Keratinocyte (primary cell): ENCODE results near the gene DOP1B. TPM values are rescaled to one million over a fixed set of nuclear protein-coding genes. Genes with fewer than 3 reads are reported as not detected.

ENCODE experiments used
- DNase-seq: peaks from one replicate; pipeline ENCODE4 v3.0.0-alpha.2; 2011; ENCODE audit warnings: low read depth, missing footprints, low spot score
- FAIRE-seq: peaks from 2 replicates; lab custom pipeline; 2011; peaks lifted over from hg19 to GRCh38; lab: Jason Lieb, UNC
- H2AFZ ChIP-seq: 2 replicates; pipeline ENCODE4 v1.6.0; 2012; ENCODE audit warnings: low read length, control low read depth, inconsistent platforms; ENCODE audit not compliant: control insufficient read depth
- H3K27ac ChIP-seq: 2 replicates; pipeline ENCODE4 v1.5.1; 2011; ENCODE audit warnings: low read length; ENCODE audit not compliant: control insufficient read depth, insufficient read depth
- H3K27me3 ChIP-seq: 3 replicates; pipeline ENCODE4 v1.6.0; 2011; ENCODE audit warnings: low read length; ENCODE audit not compliant: control insufficient read depth, insufficient read depth; ENCODE audit errors: extremely low read depth
- H3K36me3 ChIP-seq, 2 experiments: 2 replicates in 1 of 2; 3 replicates in 1 of 2; pipeline ENCODE4 v1.5.1; 2011; ENCODE audit warnings: low read length in 2 of 2, mild to moderate bottlenecking in 1 of 2; ENCODE audit not compliant: control insufficient read depth in 2 of 2, insufficient read depth in 2 of 2; ENCODE audit errors: extremely low read depth in 1 of 2
- H3K4me1 ChIP-seq: 3 replicates; pipeline ENCODE4 v1.5.1; 2011; ENCODE audit warnings: low read length; ENCODE audit not compliant: control insufficient read depth, insufficient read depth; ENCODE audit errors: extremely low read depth
- H3K4me2 ChIP-seq: 3 replicates; pipeline ENCODE4 v1.6.0; 2011; ENCODE audit warnings: low read depth, low read length; ENCODE audit not compliant: control insufficient read depth, insufficient read depth; ENCODE audit errors: extremely low read depth
- H3K4me3 ChIP-seq, 3 experiments: fragments of 200-600 bp in 1 of 3; sonication (generic) in 1 of 3; 2 replicates in 2 of 3; 3 replicates in 1 of 3; pipeline ENCODE4 v1.5.1; 2011 to 2016; ENCODE audit warnings: low read length in 3 of 3, mild to moderate bottlenecking in 3 of 3, control low read depth in 2 of 3, inconsistent platforms in 1 of 3, low read depth in 1 of 3, mixed read lengths in 1 of 3, mixed run types in 1 of 3, moderate library complexity in 1 of 3; ENCODE audit not compliant: control insufficient read depth in 2 of 3, insufficient read depth in 2 of 3; ENCODE audit errors: extremely low read depth in 1 of 3
- H3K79me2 ChIP-seq: 2 replicates; pipeline ENCODE4 v1.6.0; 2012; ENCODE audit warnings: low read length; ENCODE audit not compliant: control insufficient read depth, insufficient read depth
- H3K9ac ChIP-seq: 3 replicates; pipeline ENCODE4 v1.6.0; 2011; ENCODE audit warnings: low read length; ENCODE audit not compliant: control insufficient read depth, insufficient read depth; ENCODE audit errors: extremely low read depth
- H3K9me1 ChIP-seq: 3 replicates; pipeline ENCODE4 v1.6.0; 2011; ENCODE audit warnings: low read length; ENCODE audit not compliant: control insufficient read depth, insufficient read depth; ENCODE audit errors: extremely low read depth
- H3K9me3 ChIP-seq: 2 replicates; pipeline ENCODE4 v1.5.1; 2012; ENCODE audit warnings: low read depth, low read length; ENCODE audit not compliant: control insufficient read depth
- H4K20me1 ChIP-seq: 3 replicates; pipeline ENCODE4 v1.6.0; 2011; ENCODE audit warnings: low read length; ENCODE audit not compliant: control insufficient read depth, insufficient read depth; ENCODE audit errors: extremely low read depth
- CTCF ChIP-seq, 3 experiments: IDR thresholded peaks in 1 of 3; conservative IDR thresholded peaks in 1 of 3; optimal IDR thresholded peaks in 1 of 3; 2 replicates in 2 of 3; 3 replicates in 1 of 3; pipeline versions ENCODE3 to v1.5.1; 2011; ENCODE audit warnings: low read length in 3 of 3, mild to moderate bottlenecking in 3 of 3, moderate library complexity in 2 of 3, control low read depth in 1 of 3, inconsistent platforms in 1 of 3; ENCODE audit not compliant: insufficient read depth in 2 of 3; ENCODE audit errors: extremely low read depth in 1 of 3
- EZH2 ChIP-seq: IDR thresholded peaks from one replicate; pipeline ENCODE4 v1.6.1; 2012; ENCODE audit warnings: inconsistent platforms, mild to moderate bottlenecking, low read length, moderate library complexity
- dilution Hi-C: fragments of 300-500 bp; cut with MboI; formaldehyde crosslinking; loops from one replicate; pipeline ENCODE4 v1.7.0; 2020; ENCODE audit warnings: low sequenced_read_pairs; ENCODE audit not compliant: extremely low pct_ligation_motif_present
- polyA plus RNA-seq, 5 experiments: library from polyadenylated mRNA; depleted of rRNA in 3 of 5; stranded (reverse) in 3 of 5; stranded (forward) in 1 of 5; unstranded in 1 of 5; fragments of >200 nt; gene quantifications; 1 replicate in 1 of 5; 2 replicates in 3 of 5; 3 replicates in 1 of 5; pipeline versions ENCODE4 v1.2.1 to v1.2.3, GENCODE V29; 2011 to 2012; ENCODE audit warnings: missing spikeins in 2 of 5, low read depth in 1 of 5, low replicate concordance in 1 of 5

The DOP1B gene
- polyA plus RNA-seq, 1 donor (not counting 4 experiments of a cell fraction or from before 2014, with no cell fraction given): 2.9 TPM

GRCh38 chr21:36194024-36194423 is 37.4 kb downstream of the DOP1B start:
- Histone ChIP-seq H3K27me3 (no peaks in the 10 kb centered on the region), H3K4me2 (no peak overlapping the region)
- TF ChIP-seq CTCF (optimal IDR thresholded peaks at IDR 0.05 in 1 of 3, IDR thresholded peaks at IDR 0.05 in 1 of 3, conservative IDR thresholded peaks at IDR 0.05 in 1 of 3; ENCODE audit: extremely low read depth in 1 of 3, insufficient read depth in 2 of 3, low read length in 3 of 3) (no peak), EZH2 (no peak)

GRCh38 chr21:36195613-36196012 is 39.0 kb downstream of the DOP1B start:
- H3K9ac ChIP-seq: no peak overlapping the region
- no peaks in the 10 kb centered on the region for H3K79me2 ChIP-seq
- dilution Hi-C loops: loop anchor here (10.0 kb wide), 1 partner anchor 169 kb away; no protein-coding TSS in a partner anchor
- H3K4me2 ChIP-seq: no peak overlapping the region
- H3K36me3 ChIP-seq: no peaks in the 10 kb centered on the region
- no peaks in the 10 kb centered on the region for H3K9me3 ChIP-seq
- H3K4me1 ChIP-seq: peaks cover 13% of the 10 kb centered on the region
- no peaks in the 10 kb centered on the region for H3K27me3 ChIP-seq
- no peak for TF ChIP-seq CTCF (optimal IDR thresholded peaks at IDR 0.05 in 1 of 3, IDR thresholded peaks at IDR 0.05 in 1 of 3, conservative IDR thresholded peaks at IDR 0.05 in 1 of 3; ENCODE audit: extremely low read depth in 1 of 3, insufficient read depth in 2 of 3, low read length in 3 of 3)
- TF ChIP-seq EZH2: no peak
- FAIRE-seq: no peak
- H4K20me1 ChIP-seq: no peaks in the 10 kb centered on the region
- no peaks in the 10 kb centered on the region for H3K9me1 ChIP-seq
- DNase-seq: no peak
- H3K4me3 ChIP-seq: no peak overlapping the region
- no peak overlapping the region for H2AFZ ChIP-seq
- no peak overlapping the region for H3K27ac ChIP-seq

More at GRCh38 chr21:36194024-36194423, 37.4 kb downstream of the DOP1B start:
- DNase-seq: no peak
- Histone ChIP-seq H3K79me2 (no peaks in the 10 kb centered on the region), H3K9ac (no peak overlapping the region), H3K36me3 (no peaks in the 10 kb centered on the region), H3K27ac (no peak overlapping the region), H3K9me3 (no peaks in the 10 kb centered on the region), H4K20me1 (no peaks in the 10 kb centered on the region), H2AFZ (no peak overlapping the region), H3K4me3 (no peak overlapping the region), H3K9me1 (no peaks in the 10 kb centered on the region), H3K4me1 (peaks cover 13% of the 10 kb centered on the region)
- dilution Hi-C loops: loop anchor here (10.0 kb wide), 1 partner anchor 171 kb away; no protein-coding TSS in a partner anchor
- FAIRE-seq: no peak
